Sigmoid colon (tissue), 7 donors: ENCODE results near the gene LYL1. TPM values are rescaled to one million over a fixed set of nuclear protein-coding genes. Genes with fewer than 3 reads are reported as not detected.

Experiments used
- DNase-seq: peaks from one replicate; pipeline ENCODE4 v3.0.0-alpha.2; 2019
- H3K27ac ChIP-seq, 4 donors: fragments of 200-600 bp; sonication (generic); one replicate each; pipeline ENCODE4 v1.5.1; 2016 to 2019; ENCODE audit warnings: mild to moderate bottlenecking in 1 of 4
- H3K27me3 ChIP-seq, 3 donors: fragments of 200-600 bp; sonication (generic); one replicate each; pipeline ENCODE4 v1.5.1; 2019; ENCODE audit warnings: mild to moderate bottlenecking in 1 of 3
- H3K36me3 ChIP-seq, 4 donors: fragments of 200-600 bp; sonication (generic); one replicate each; pipeline ENCODE4 v1.5.1; 2016 to 2019
- H3K4me1 ChIP-seq, 4 donors: fragments of 200-600 bp; sonication (generic); one replicate each; pipeline ENCODE4 v1.5.1; 2017 to 2019
- H3K4me3 ChIP-seq, 4 donors: fragments of 200-600 bp; sonication (generic); one replicate each; pipeline ENCODE4 v1.5.1; 2017 to 2019; ENCODE audit warnings: mild to moderate bottlenecking in 2 of 4, moderate library complexity in 1 of 4
- H3K9me3 ChIP-seq, 4 donors: fragments of 200-600 bp in 3 of 4; sonication (generic) in 3 of 4; one replicate each; pipeline versions ENCODE4 v1.5.1 to v1.6.1; 2013 to 2019
- CTCF ChIP-seq, 4 experiments: fragments of 450-650 bp in 3 of 4; fragments of 200-600 bp in 1 of 4; IDR thresholded peaks; one replicate each; pipeline ENCODE4 v1.5.1; 2016 to 2019; ENCODE audit warnings: antibody characterized with exemption in 4 of 4, mild to moderate bottlenecking in 3 of 4, moderate library complexity in 2 of 4
- EP300 ChIP-seq, 4 donors: sonication (generic); formaldehyde crosslinking; IDR thresholded peaks; one replicate each; pipeline ENCODE4 v1.6.1; 2017; ENCODE audit warnings: antibody characterized with exemption in 4 of 4
- POLR2A ChIP-seq, 2 donors: fragments of 450-650 bp; IDR thresholded peaks; one replicate each; pipeline ENCODE4 v1.6.1; 2016; ENCODE audit warnings: antibody characterized with exemption in 2 of 2, mild to moderate bottlenecking in 2 of 2, moderate library complexity in 2 of 2
- POLR2AphosphoS5 ChIP-seq, 4 donors: sonication (generic); formaldehyde crosslinking; IDR thresholded peaks; one replicate each; pipeline ENCODE4 v1.6.1; 2017; ENCODE audit warnings: antibody characterized with exemption in 4 of 4
- WGBS, 2 donors: extraction: QIAGEN DNeasy Blood & Tissue Kit; methylation state at CpG; one replicate each; pipeline ENCODE4 v1.1.7; 2013; 5-methylcytosine and 5-hydroxymethylcytosine counted together
- intact Hi-C: fragments of 100-400 bp; cut with DNase I; formaldehyde crosslinking; loops from one replicate; pipeline ENCODE4 v1.15.1; 2023
- polyA plus RNA-seq, 3 donors: library from polyadenylated mRNA; stranded (reverse); fragments of 200-250 nt; gene quantifications; one replicate each; pipeline ENCODE4 v1.2.3, GENCODE V29; 2013
- total RNA-seq, 4 donors: library from RNA; depleted of rRNA; stranded (reverse); fragments of >200 nt; gene quantifications; one replicate each; pipeline ENCODE4 v1.1.0, GENCODE V29; 2016
- donor health status: healthy with polysubstance abuse.
- donor health status: Bipolar disorder and iron deficiency.
- donor health status: healthy.

LYL1 gene
- total and polyA plus RNA-seq, 7 donors = 3.0 to 18.4 (median 13.8) TPM

GRCh38 chr19:13095934-13096927, 6.4 kb downstream of the LYL1 start:
- Histone ChIP-seq H3K9me3 (no peaks in the 10 kb centered on the region), H3K4me3 (peak overlapping the region in 3 of 4 donors; percentile 14 to 50 (median 17)), H3K36me3 (peaks cover 0 to 15% (median 5%) of the 10 kb centered on the region in 4 donors), H3K27ac (peak overlapping the region; percentile 81 to 95 (median 86)), H3K4me1 (peaks cover 0 to 90% (median 79%) of the 10 kb centered on the region in 4 donors), H3K27me3 (no peaks in the 10 kb centered on the region)
- TF ChIP-seq POLR2AphosphoS5 (IDR thresholded peaks at IDR 0.05) (no peak), POLR2A (IDR thresholded peaks at IDR 0.05) (no peak), CTCF (IDR thresholded peaks at IDR 0.05) (peak in 2 of 4 experiments; percentile 18 to 25), EP300 (IDR thresholded peaks at IDR 0.05) (no peak)
- intact Hi-C loops = no loop called here
- DNase-seq = peak; percentile 77
- WGBS, 2 donors = 33 to 74% methylated on average over 44 of the region's 44 CpGs

DNA sequence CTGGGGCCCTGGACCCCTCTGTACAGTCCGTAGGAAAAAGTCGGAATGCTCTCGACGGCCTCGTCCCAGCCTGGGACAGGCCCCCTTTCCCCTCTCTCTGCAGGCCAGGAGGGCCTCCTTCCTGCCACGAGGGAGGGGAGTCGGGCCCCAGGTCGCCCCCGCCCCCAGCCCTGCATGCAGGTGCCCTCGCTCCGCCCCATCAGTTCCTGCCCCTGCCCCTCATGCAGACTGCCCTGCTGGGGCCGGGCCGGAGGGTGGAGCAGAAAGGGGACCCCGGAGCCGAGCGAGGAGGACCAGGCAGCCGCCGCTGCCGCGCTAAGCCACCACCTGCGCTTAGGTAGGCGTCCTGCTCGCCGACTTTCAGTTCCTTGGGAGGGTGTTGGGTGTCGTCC, 7.3 kb downstream of the LYL1 start:
- DNase-seq = no peak
- Histone ChIP-seq H3K9me3 (no peaks in the 10 kb centered on the region), H3K4me3 (peak overlapping the region in 3 of 4 donors; percentile 14 to 50 (median 17)), H3K4me1 (peaks cover 0 to 92% (median 84%) of the 10 kb centered on the region in 4 donors), H3K27me3 (no peaks in the 10 kb centered on the region), H3K27ac (peak overlapping the region; percentile 81 to 95 (median 86)), H3K36me3 (peaks cover 0 to 19% (median 5%) of the 10 kb centered on the region in 4 donors)
- 46 to 80% methylated on average over 25 of the region's 25 CpGs for WGBS, 2 donors
- TF ChIP-seq POLR2AphosphoS5 (IDR thresholded peaks at IDR 0.05) (peak in 1 of 4 donors; percentile 4), EP300 (IDR thresholded peaks at IDR 0.05) (no peak), POLR2A (IDR thresholded peaks at IDR 0.05) (no peak), CTCF (IDR thresholded peaks at IDR 0.05) (no peak)
- intact Hi-C loops = no loop called here

- Histone ChIP-seq H3K9me3 (no peaks in the 10 kb centered on the region), H3K36me3 (peaks cover 0 to 24% (median 5%) of the 10 kb centered on the region in 4 donors), H3K4me3 (peak overlapping the region in 1 of 4 donors; percentile 50), H3K27me3 (no peaks in the 10 kb centered on the region), H3K4me1 (peaks cover 0 to 95% (median 89%) of the 10 kb centered on the region in 4 donors), H3K27ac (peak overlapping the region; percentile 81 to 95 (median 86))
- no peak for DNase-seq
- intact Hi-C loops = loop anchor here (1.0 kb wide), 1 partner anchor 117 kb away; no protein-coding TSS in a partner anchor
- no peak for TF ChIP-seq EP300 (IDR thresholded peaks at IDR 0.05)
- no peak for TF ChIP-seq POLR2A (IDR thresholded peaks at IDR 0.05)
- no peak for TF ChIP-seq POLR2AphosphoS5 (IDR thresholded peaks at IDR 0.05)
- no peak for TF ChIP-seq CTCF (IDR thresholded peaks at IDR 0.05)
- WGBS, 2 donors = 42 to 64% methylated on average over 16 of the region's 16 CpGs
Observed at GRCh38 chr19:13094771-13095392, 7.8 kb downstream of the LYL1 start.

GRCh38 chr19:13094106-13094504, 8.6 kb downstream of the LYL1 start:
- Histone ChIP-seq H3K4me1 (peaks cover 0 to 95% (median 88%) of the 10 kb centered on the region in 4 donors), H3K9me3 (no peaks in the 10 kb centered on the region), H3K36me3 (peaks cover 0 to 25% (median 5%) of the 10 kb centered on the region in 4 donors), H3K4me3 (no peak overlapping the region), H3K27ac (peak overlapping the region; percentile 81 to 95 (median 86)), H3K27me3 (no peaks in the 10 kb centered on the region)
- peak; percentile 75 for DNase-seq
- WGBS, 2 donors = 29 to 56% methylated on average over 5 of the region's 5 CpGs
- TF ChIP-seq POLR2AphosphoS5 (IDR thresholded peaks at IDR 0.05) = no peak
- TF ChIP-seq CTCF (IDR thresholded peaks at IDR 0.05) = peak in 1 of 4 experiments; percentile 16
- TF ChIP-seq POLR2A (IDR thresholded peaks at IDR 0.05) = no peak
- TF ChIP-seq EP300 (IDR thresholded peaks at IDR 0.05) = no peak
- intact Hi-C loops = loop anchor here (1.0 kb wide), 1 partner anchor 116 kb away; no protein-coding TSS in a partner anchor
